ENCODE results near the gene SSBP3. TPM values are rescaled to one million over a fixed set of nuclear protein-coding genes. Genes with fewer than 3 reads are reported as not detected.

The SSBP3 gene
- total RNA-seq, 2 experiments from 2014 or later, result 55.0 to 58.3 TPM

GRCh38 chr1:54317084-54317483, 89.1 kb downstream of the SSBP3 start:
- CTCF ChIA-PET, result no interaction called here
- Mint-ChIP-seq H3K27ac (no peak overlapping the region), H3K4me1 (ENCODE audit: low read depth) (peaks cover 56% of the 10 kb centered on the region)

GRCh38 chr1:54315099-54315498, 91.1 kb downstream of the SSBP3 start:
- Mint-ChIP-seq H3K4me1 (ENCODE audit: low read depth) (peaks cover 61% of the 10 kb centered on the region), H3K27me3 (ENCODE audit: low read depth) (no peaks in the 10 kb centered on the region), H3K36me3 (ENCODE audit: low read depth) (no peaks in the 10 kb centered on the region), H3K4me3 (no peak overlapping the region), H3K27ac (no peak overlapping the region), H3K9me3 (no peaks in the 10 kb centered on the region)
- intact Hi-C loops (cut with micrococcal nuclease), result no loop called here
- DNase-seq, result no peak
- CTCF ChIA-PET, result no interaction called here

More at GRCh38 chr1:54317084-54317483, 89.1 kb downstream of the SSBP3 start:
- Mint-ChIP-seq H3K4me3 (no peak overlapping the region), H3K9me3 (no peaks in the 10 kb centered on the region), H3K36me3 (ENCODE audit: low read depth) (no peaks in the 10 kb centered on the region), H3K27me3 (ENCODE audit: low read depth) (no peaks in the 10 kb centered on the region)
- intact Hi-C loops (cut with micrococcal nuclease), result no loop called here
- no peak for DNase-seq

GRCh38 chr1:54314696-54315095, 91.5 kb downstream of the SSBP3 start:
- Mint-ChIP-seq H3K9me3 (no peaks in the 10 kb centered on the region), H3K4me1 (ENCODE audit: low read depth) (peaks cover 61% of the 10 kb centered on the region), H3K27me3 (ENCODE audit: low read depth) (no peaks in the 10 kb centered on the region), H3K4me3 (no peak overlapping the region), H3K27ac (no peak overlapping the region), H3K36me3 (ENCODE audit: low read depth) (no peaks in the 10 kb centered on the region)
- intact Hi-C loops (cut with micrococcal nuclease), result no loop called here
- no peak for DNase-seq
- CTCF ChIA-PET, result interaction anchor here (0.6 kb wide), 1 partner anchor 10 kb away, joined by 4 read pairs; no protein-coding TSS in a partner anchor

GRCh38 chr1:54312796-54313316, 93.3 kb downstream of the SSBP3 start:
- Mint-ChIP-seq H3K27me3 (ENCODE audit: low read depth) (no peaks in the 10 kb centered on the region), H3K4me3 (no peak overlapping the region), H3K36me3 (ENCODE audit: low read depth) (no peaks in the 10 kb centered on the region), H3K27ac (peak overlapping the region; percentile 63), H3K4me1 (ENCODE audit: low read depth) (peaks cover 61% of the 10 kb centered on the region), H3K9me3 (no peaks in the 10 kb centered on the region)
- DNase-seq, result peak; percentile 52
- CTCF ChIA-PET, result interaction anchor here (0.6 to 2.9 kb wide), 7 partner anchors 9 to 177 kb away, joined by 3 to 9 read pairs (median 4); no protein-coding TSS in a partner anchor
- intact Hi-C loops (cut with micrococcal nuclease), result no loop called here

- CTCF ChIA-PET, result interaction anchor here (0.7 to 2.9 kb wide), 5 partner anchors 15 to 178 kb away, joined by 3 to 7 read pairs (median 3); no protein-coding TSS in a partner anchor
- Mint-ChIP-seq H3K27ac (peak overlapping the region; percentile 62), H3K27me3 (ENCODE audit: low read depth) (no peaks in the 10 kb centered on the region), H3K9me3 (no peaks in the 10 kb centered on the region), H3K36me3 (ENCODE audit: low read depth) (no peaks in the 10 kb centered on the region), H3K4me3 (no peak overlapping the region), H3K4me1 (ENCODE audit: low read depth) (peaks cover 63% of the 10 kb centered on the region)
- intact Hi-C loops (cut with micrococcal nuclease), result loop anchor here (2.0 kb wide), 2 partner anchors 25 to 177 kb away; no protein-coding TSS in a partner anchor
- no peak for DNase-seq
Measured at GRCh38 chr1:54311506-54311905, 94.7 kb downstream of the SSBP3 start.

GRCh38 chr1:54310439-54311328, 95.5 kb downstream of the SSBP3 start:
- Mint-ChIP-seq H3K4me1 (ENCODE audit: low read depth) (peaks cover 68% of the 10 kb centered on the region), H3K36me3 (ENCODE audit: low read depth) (no peaks in the 10 kb centered on the region), H3K4me3 (no peak overlapping the region), H3K27me3 (ENCODE audit: low read depth) (no peaks in the 10 kb centered on the region), H3K27ac (peak overlapping the region; percentile 62), H3K9me3 (no peaks in the 10 kb centered on the region)
- peak; percentile 46 for DNase-seq
- CTCF ChIA-PET, result interaction anchor here (1.4 to 2.9 kb wide), 2 partner anchors 21 to 179 kb away, joined by 3 to 7 read pairs; no protein-coding TSS in a partner anchor
- intact Hi-C loops (cut with micrococcal nuclease), result loop anchor here (2.0 kb wide), 2 partner anchors 24 to 178 kb away; no protein-coding TSS in a partner anchor

GRCh38 chr1:54309631-54310366, 96.4 kb downstream of the SSBP3 start:
- no peak overlapping the region for H3K27ac Mint-ChIP-seq

GRCh38 chr1:54307305-54307704, 98.9 kb downstream of the SSBP3 start:
- no peaks in the 10 kb centered on the region for H3K27me3 Mint-ChIP-seq (ENCODE audit: low read depth)
- no peak overlapping the region for H3K27ac Mint-ChIP-seq
- CTCF ChIA-PET, result no interaction called here
- no peak for DNase-seq
- intact Hi-C loops (cut with micrococcal nuclease), result no loop called here
- H3K36me3 Mint-ChIP-seq (ENCODE audit: low read depth), result no peaks in the 10 kb centered on the region
- no peaks in the 10 kb centered on the region for H3K9me3 Mint-ChIP-seq
- H3K4me1 Mint-ChIP-seq (ENCODE audit: low read depth), result peaks cover 72% of the 10 kb centered on the region
- H3K4me3 Mint-ChIP-seq, result no peak overlapping the region

More at GRCh38 chr1:54309631-54310366, 96.4 kb downstream of the SSBP3 start:
- Mint-ChIP-seq H3K36me3 (ENCODE audit: low read depth) (no peaks in the 10 kb centered on the region), H3K27me3 (ENCODE audit: low read depth) (no peaks in the 10 kb centered on the region), H3K4me1 (ENCODE audit: low read depth) (peaks cover 67% of the 10 kb centered on the region), H3K4me3 (no peak overlapping the region), H3K9me3 (no peaks in the 10 kb centered on the region)
- intact Hi-C loops (cut with micrococcal nuclease), result loop anchor here (2.0 kb wide), 2 partner anchors 23 to 179 kb away; no protein-coding TSS in a partner anchor
- DNase-seq, result no peak
- CTCF ChIA-PET, result no interaction called here

GRCh38 chr1:54305906-54306514, 100.2 kb downstream of the SSBP3 start:
- Mint-ChIP-seq H3K27ac (no peak overlapping the region), H3K4me1 (ENCODE audit: low read depth) (peaks cover 71% of the 10 kb centered on the region)

GRCh38 chr1:54304518-54304917, 101.7 kb downstream of the SSBP3 start:
- no peak overlapping the region for H3K27ac Mint-ChIP-seq
- H3K27me3 Mint-ChIP-seq (ENCODE audit: low read depth), result no peaks in the 10 kb centered on the region
- intact Hi-C loops (cut with micrococcal nuclease), result no loop called here
- H3K4me3 Mint-ChIP-seq, result no peak overlapping the region
- no peaks in the 10 kb centered on the region for H3K36me3 Mint-ChIP-seq (ENCODE audit: low read depth)
- no peak for DNase-seq
- CTCF ChIA-PET, result interaction anchor here (1.0 to 1.8 kb wide), 3 partner anchors 10 to 17 kb away, joined by 3 to 5 read pairs (median 4); no protein-coding TSS in a partner anchor
- peaks cover 70% of the 10 kb centered on the region for H3K4me1 Mint-ChIP-seq (ENCODE audit: low read depth)
- H3K9me3 Mint-ChIP-seq, result no peaks in the 10 kb centered on the region

More at GRCh38 chr1:54305906-54306514, 100.2 kb downstream of the SSBP3 start:
- CTCF ChIA-PET, result no interaction called here
- H3K27me3 Mint-ChIP-seq (ENCODE audit: low read depth), result no peaks in the 10 kb centered on the region
- intact Hi-C loops (cut with micrococcal nuclease), result no loop called here
- no peak overlapping the region for H3K4me3 Mint-ChIP-seq
- no peaks in the 10 kb centered on the region for H3K36me3 Mint-ChIP-seq (ENCODE audit: low read depth)
- H3K9me3 Mint-ChIP-seq, result no peaks in the 10 kb centered on the region
- DNase-seq, result no peak

GRCh38 chr1:54302951-54303843, 103.0 kb downstream of the SSBP3 start:
- CTCF ChIA-PET, result interaction anchor here (0.5 to 1.8 kb wide), 3 partner anchors 16 to 196 kb away, joined by 3 to 6 read pairs (median 5); no protein-coding TSS in a partner anchor
- no peak for DNase-seq
- Mint-ChIP-seq H3K4me3 (no peak overlapping the region), H3K27me3 (ENCODE audit: low read depth) (no peaks in the 10 kb centered on the region), H3K36me3 (ENCODE audit: low read depth) (no peaks in the 10 kb centered on the region), H3K9me3 (no peaks in the 10 kb centered on the region), H3K27ac (no peak overlapping the region), H3K4me1 (ENCODE audit: low read depth) (peaks cover 75% of the 10 kb centered on the region)
- intact Hi-C loops (cut with micrococcal nuclease), result no loop called here

Data from activated naive CD4-positive, alpha-beta T cell treated with anti-CD3 and anti-CD28 coated beads for 36 hours (primary cell).